ENCODE measurements around the gene ADARB2.
"Not testable (repeated sequence)": the region's sequence is repeated elsewhere in the genome, so short reads cannot be mapped to it uniquely, and the experiment has no call there.

Gene ADARB2

GRCh38 chr10:1249142-1249920 lies 488.0 kb downstream of the ADARB2 start:
- no peak overlapping the region for H3K4me3 ChIP-seq (ENCODE audit: low read depth, low read length)
- no peak for TF ChIP-seq CTCF (IDR thresholded peaks at IDR 0.05; ENCODE audit: borderline replicate concordance, insufficient read depth, low read depth, low read length)

GRCh38 chr10:1248262-1248630 lies 489.1 kb downstream of the ADARB2 start:
- not testable (repeated sequence) for H3K4me3 ChIP-seq (ENCODE audit: low read depth, low read length)

- no peak for TF ChIP-seq CTCF (IDR thresholded peaks at IDR 0.05; ENCODE audit: borderline replicate concordance, insufficient read depth, low read depth, low read length)
- H3K4me3 ChIP-seq (ENCODE audit: low read depth, low read length) = no peak overlapping the region
These were observed 489.6 kb downstream of the ADARB2 start for GRCh38 chr10:1247598-1248261.

DNA sequence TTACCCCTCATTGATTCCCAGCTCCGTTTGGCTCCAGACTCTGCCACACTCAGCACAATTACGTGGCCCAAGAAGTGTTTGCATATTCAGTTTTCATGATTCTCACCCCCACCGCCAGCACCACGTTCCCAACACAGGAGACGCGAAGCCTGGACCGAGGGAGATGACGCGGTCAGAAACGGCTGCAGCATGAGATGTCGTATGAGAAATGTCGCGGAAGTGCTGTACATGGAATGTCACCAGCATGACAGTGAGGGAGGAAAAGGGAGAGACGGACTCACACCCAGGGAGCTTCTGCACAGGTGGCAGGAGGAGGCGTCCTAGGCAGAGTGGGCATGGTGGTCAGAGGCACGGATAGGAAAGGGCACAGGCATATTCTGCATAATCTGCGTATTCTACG lies 492.8 kb downstream of the ADARB2 start:
- no peak overlapping the region for H3K4me3 ChIP-seq (ENCODE audit: low read depth, low read length)
- no peak for TF ChIP-seq CTCF (IDR thresholded peaks at IDR 0.05; ENCODE audit: borderline replicate concordance, insufficient read depth, low read depth, low read length)

- no peak overlapping the region for H3K4me3 ChIP-seq (ENCODE audit: low read depth, low read length)
- TF ChIP-seq CTCF (IDR thresholded peaks at IDR 0.05; ENCODE audit: borderline replicate concordance, insufficient read depth, low read depth, low read length) = no peak
These were observed 493.7 kb downstream of the ADARB2 start for GRCh38 chr10:1243486-1244234.

GRCh38 chr10:1242975-1243374 lies 494.4 kb downstream of the ADARB2 start:
- no peak overlapping the region for H3K4me3 ChIP-seq (ENCODE audit: low read depth, low read length)
- TF ChIP-seq CTCF (IDR thresholded peaks at IDR 0.05; ENCODE audit: borderline replicate concordance, insufficient read depth, low read depth, low read length) = no peak

DNA sequence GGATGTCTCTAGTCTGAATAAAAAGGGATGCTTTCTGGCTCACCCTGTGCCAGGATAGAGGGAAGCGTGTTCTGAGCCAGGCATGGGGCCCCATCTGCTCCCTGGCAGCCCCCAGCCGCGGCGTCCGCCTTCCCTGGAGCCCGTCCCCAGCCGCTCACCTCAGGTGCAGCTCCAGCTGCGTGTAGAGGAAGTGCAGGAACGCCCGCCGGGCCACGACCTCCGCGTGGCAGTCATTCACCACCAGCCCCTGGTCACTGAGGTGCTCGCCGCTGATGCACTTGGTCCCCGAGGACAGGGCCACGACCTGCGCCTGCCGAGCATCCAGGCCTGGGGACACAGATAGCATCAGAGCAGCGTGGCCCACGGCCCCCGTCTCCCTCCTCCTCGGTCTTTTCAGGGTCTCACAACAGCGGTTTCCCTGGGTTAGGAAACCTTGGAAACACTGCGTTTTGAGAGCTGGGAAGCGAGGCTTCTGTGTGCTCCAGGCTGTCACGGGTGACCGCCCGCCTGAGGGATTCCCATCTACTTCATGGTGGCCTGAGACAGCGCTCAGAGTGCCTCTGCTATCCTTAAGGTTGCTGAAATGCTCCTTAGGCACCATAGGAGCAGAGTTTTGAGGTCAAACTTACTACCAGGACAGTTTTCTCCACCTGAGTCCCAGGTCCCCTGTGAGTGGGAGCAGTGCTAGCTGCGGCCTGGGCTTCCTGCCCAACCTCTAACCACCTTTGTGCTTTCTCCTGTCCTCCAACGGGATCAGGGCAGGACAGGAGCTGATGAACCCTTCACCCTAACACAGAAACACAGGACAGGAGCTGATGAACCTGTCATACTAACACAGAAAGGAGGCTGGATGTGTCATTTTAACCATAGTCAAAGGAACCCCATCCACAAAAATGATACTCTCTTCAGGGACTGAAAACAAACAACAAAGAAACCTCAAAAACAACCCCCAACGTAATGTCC lies 495.1 kb downstream of the ADARB2 start:
- no peak for TF ChIP-seq CTCF (IDR thresholded peaks at IDR 0.05; ENCODE audit: borderline replicate concordance, insufficient read depth, low read depth, low read length)
- no peak overlapping the region for H3K4me3 ChIP-seq (ENCODE audit: low read depth, low read length)

All from GM12875 (cell line).